GM12878 (cell line): ENCODE data around the gene TRIM50. TPM values are rescaled to one million over a fixed set of nuclear protein-coding genes. Genes with fewer than 3 reads are reported as not detected.

Experiments used
- BCL11A ChIP-seq: IDR thresholded peaks from 2 replicates; pipeline ENCODE4 v1.6.1; 2011; ENCODE audit warnings: low read depth, low read length
- BCL3 ChIP-seq: IDR thresholded peaks from 2 replicates; pipeline ENCODE4 v1.6.1; 2011; ENCODE audit warnings: borderline replicate concordance, low read depth, mild to moderate bottlenecking, moderate library complexity, low read length; ENCODE audit not compliant: insufficient read depth, poor library complexity, severe bottlenecking
- CBX5 ChIP-seq: sonication (generic); IDR thresholded peaks from 2 replicates; pipeline ENCODE4 v1.6.1; 2016; ENCODE audit warnings: low read depth, moderate library complexity, mild to moderate bottlenecking, inconsistent platforms
- E2F8 ChIP-seq: fragments of 450-650 bp; IDR thresholded peaks from 2 replicates; pipeline ENCODE4 v1.6.1; 2018; ENCODE audit warnings: mild to moderate bottlenecking, low read depth, moderate library complexity; ENCODE audit not compliant: partially characterized antibody
- EGR1 ChIP-seq, 2 experiments: IDR thresholded peaks; 1 replicate in 1 of 2; 2 replicates in 1 of 2; pipeline ENCODE4 v1.6.1; 2011 to 2012; ENCODE audit warnings: low read depth in 2 of 2, low read length in 2 of 2, borderline replicate concordance in 1 of 2, mild to moderate bottlenecking in 1 of 2, moderate library complexity in 1 of 2
- ESRRA ChIP-seq: IDR thresholded peaks from 2 replicates; pipeline ENCODE4 v1.6.1; 2012; ENCODE audit warnings: mild to moderate bottlenecking, low read length, improper control_type of control experiment
- IRF3 ChIP-seq: fragments of 450-650 bp; IDR thresholded peaks from 2 replicates; pipeline ENCODE4 v1.6.1; 2014; ENCODE audit warnings: mild to moderate bottlenecking
- MAX ChIP-seq: IDR thresholded peaks from 2 replicates; pipeline ENCODE4 v1.6.1; 2012; ENCODE audit warnings: low read depth, low read length, improper control_type of control experiment
- MXI1 ChIP-seq: fragments of 150-350 bp; IDR thresholded peaks from 2 replicates; pipeline ENCODE4 v1.6.1; 2011; ENCODE audit warnings: low read depth, mild to moderate bottlenecking, inconsistent platforms, low read length, improper control_type of control experiment
- MYC ChIP-seq: IDR thresholded peaks from 2 replicates; pipeline ENCODE4 v1.6.1; 2011; ENCODE audit warnings: mild to moderate bottlenecking, low read length, moderate library complexity, inconsistent platforms; ENCODE audit not compliant: insufficient read depth, insufficient replicate concordance, insufficient read length, severe bottlenecking
- NFYB ChIP-seq: IDR thresholded peaks from 2 replicates; pipeline ENCODE4 v1.6.1; 2011; ENCODE audit warnings: low read depth, mild to moderate bottlenecking, low read length, improper control_type of control experiment, moderate library complexity; ENCODE audit not compliant: insufficient read depth
- PAX8 ChIP-seq: fragments of 450-650 bp; IDR thresholded peaks from 2 replicates; pipeline ENCODE4 v1.6.1; 2017; ENCODE audit warnings: mild to moderate bottlenecking, moderate library complexity
- POU2F2 ChIP-seq: IDR thresholded peaks from 3 replicates; pipeline ENCODE4 v1.6.1; 2011; ENCODE audit warnings: low read depth, mild to moderate bottlenecking, low read length, borderline replicate concordance
- SPI1 ChIP-seq: IDR thresholded peaks from 2 replicates; pipeline ENCODE4 v1.6.1; 2011; ENCODE audit warnings: low read depth, mild to moderate bottlenecking, low read length, moderate library complexity, borderline replicate concordance; ENCODE audit not compliant: insufficient read depth
- SREBF1 ChIP-seq: IDR thresholded peaks from 2 replicates; pipeline ENCODE4 v1.6.1; 2012; ENCODE audit warnings: mild to moderate bottlenecking, low read length
- SUPT20H ChIP-seq: IDR thresholded peaks from 2 replicates; pipeline ENCODE4 v1.6.1; 2011; ENCODE audit warnings: low read depth, mild to moderate bottlenecking, low read length, moderate library complexity, borderline replicate concordance; ENCODE audit not compliant: control insufficient read depth
- TCF3 ChIP-seq: IDR thresholded peaks from 2 replicates; pipeline ENCODE4 v1.6.1; 2012; ENCODE audit warnings: low read depth, mild to moderate bottlenecking, low read length, borderline replicate concordance; ENCODE audit not compliant: insufficient read depth
- ZNF384 ChIP-seq: IDR thresholded peaks from 2 replicates; pipeline ENCODE4 v1.6.1; 2012; ENCODE audit warnings: low read depth, mild to moderate bottlenecking, low read length, improper control_type of control experiment, borderline replicate concordance
- ZNF592 ChIP-seq: fragments of 450-650 bp; IDR thresholded peaks from 2 replicates; pipeline ENCODE4 v1.6.1; 2017; ENCODE audit warnings: mild to moderate bottlenecking, moderate library complexity
- polyA plus RNA-seq, 11 experiments: library from polyadenylated mRNA; depleted of rRNA in 4 of 11; unstranded in 6 of 11; stranded (reverse) in 5 of 11; fragments of >200 nt; fragmentation: Nextera tagmentation in 4 of 11; fragmentation: Illumina TruSeq in 1 of 11; extraction: Ambion mirVana in 4 of 11; extraction: Trizol in 1 of 11; gene quantifications; 1 replicate in 1 of 11; 2 replicates in 10 of 11; pipeline versions ENCODE4 v1.2.1 to v1.2.3, GENCODE V29; 2011 to 2016; ENCODE audit warnings: inconsistent platforms in 2 of 11, missing spikeins in 2 of 11, low read depth in 1 of 11
- total RNA-seq, 4 experiments: library from RNA; depleted of rRNA in 3 of 4; stranded (reverse); fragments of >200 nt in 3 of 4; fragmentation: Illumina TruSeq in 1 of 4; extraction: Trizol in 1 of 4; gene quantifications; 2 replicates each; pipeline versions ENCODE4 v1.2.1 to v1.2.3, GENCODE V29; 2013 to 2021

The TRIM50 gene
- total and polyA plus RNA-seq, 10 of the 15 experiments (the other 5 are each of a cell fraction or from before 2014, with no cell fraction given) = not detected

GRCh38 chr7:73308665-73309214 lies 19.1 kb downstream of the TRIM50 start, which contains the start of gene NSUN5 (continued):
- peak in 1 of 2 experiments; percentile 52; a peak in 1 of 3 replicates for TF ChIP-seq EGR1 (IDR thresholded peaks at IDR 0.05; ENCODE audit: borderline replicate concordance in 1 of 2, low read depth in 2 of 2, low read length in 2 of 2)
- no peak for TF ChIP-seq ZNF592
- 0 out of 2 replicates have a peak, but pooled peaks have one; percentile 63 for TF ChIP-seq CBX5
- no peak for TF ChIP-seq SREBF1
- TF ChIP-seq ZNF384 = no peak
- no peak for TF ChIP-seq PAX8
- TF ChIP-seq TCF3 = peak; percentile 83; the same call in 1 of the 2 replicates
- peak; percentile 93 for TF ChIP-seq MXI1
- no peak for TF ChIP-seq BCL3
- TF ChIP-seq BCL11A = no peak
- TF ChIP-seq MYC = no peak
- peak; percentile 51 for TF ChIP-seq POU2F2
- TF ChIP-seq ESRRA = no peak
- peak; percentile 98 for TF ChIP-seq MAX
- TF ChIP-seq SUPT20H = no peak
- TF ChIP-seq E2F8 = peak; percentile 83
- TF ChIP-seq IRF3 = no peak
- TF ChIP-seq NFYB = no peak
- peak; percentile 24; the same call in 1 of the 2 replicates for TF ChIP-seq SPI1
